H1 (cell line): ENCODE measurements around the gene MYO1D. TPM values are rescaled to one million over a fixed set of nuclear protein-coding genes. Genes with fewer than 3 reads are reported as not detected.
A peak's percentile ranks its signal among the peaks of the same experiment; 100 is the strongest.

Source experiments
- ATF2 ChIP-seq: IDR thresholded peaks from 2 replicates; pipeline ENCODE4 v1.6.1; 2012; ENCODE audit warnings: low read length, inconsistent platforms
- CBX5 ChIP-seq: fragments of 300-800, 300-1000 bp; sonication (generic); IDR thresholded peaks from 2 replicates; pipeline ENCODE4 v1.7.1; 2016; ENCODE audit warnings: antibody characterized with exemption, low read length, low read depth
- CBX8 ChIP-seq: fragments of 300-800, 300-1000 bp; sonication (generic); IDR thresholded peaks from 2 replicates; pipeline ENCODE4 v1.7.1; 2016; ENCODE audit warnings: low read depth, low read length, borderline replicate concordance
- CHD2 ChIP-seq: IDR thresholded peaks from 2 replicates; pipeline ENCODE4 v1.6.1; 2012; ENCODE audit warnings: low read length, improper control_type of control experiment
- CTBP2 ChIP-seq: IDR thresholded peaks from 2 replicates; pipeline ENCODE4 v1.7.0; 2011; ENCODE audit warnings: borderline replicate concordance, mild to moderate bottlenecking, moderate library complexity, mixed read lengths, low read length; ENCODE audit not compliant: insufficient read depth, insufficient read length
- E2F6 ChIP-seq: IDR thresholded peaks from 2 replicates; pipeline ENCODE4 v1.6.1; 2012; ENCODE audit warnings: inconsistent platforms
- GABPA ChIP-seq: IDR thresholded peaks from 2 replicates; pipeline ENCODE4 v1.6.1; 2011; ENCODE audit warnings: mild to moderate bottlenecking, low read length, moderate library complexity, borderline replicate concordance; ENCODE audit not compliant: insufficient read depth
- HDAC6 ChIP-seq: IDR thresholded peaks from one replicate; pipeline ENCODE4 v1.7.1; 2012; ENCODE audit warnings: low read depth, mild to moderate bottlenecking, inconsistent platforms, low read length, moderate library complexity
- JUN ChIP-seq: IDR thresholded peaks from 2 replicates; pipeline ENCODE4 v1.6.1; 2011; ENCODE audit warnings: low read depth, mild to moderate bottlenecking, improper control_type of control experiment, low read length
- JUND ChIP-seq: IDR thresholded peaks from 2 replicates; pipeline ENCODE4 v1.6.1; 2011; ENCODE audit warnings: mild to moderate bottlenecking, improper control_type of control experiment, low read length
- KDM4A ChIP-seq: IDR thresholded peaks from one replicate; pipeline ENCODE4 v1.7.1; 2012; ENCODE audit warnings: low read depth, mild to moderate bottlenecking, moderate library complexity, low read length, inconsistent platforms; ENCODE audit not compliant: severe bottlenecking
- MAFK ChIP-seq: IDR thresholded peaks from 2 replicates; pipeline ENCODE4 v1.6.1; 2012; ENCODE audit warnings: low read depth, mild to moderate bottlenecking, improper control_type of control experiment, low read length
- NRF1 ChIP-seq: IDR thresholded peaks from 2 replicates; pipeline ENCODE4 v1.6.1; 2011; ENCODE audit warnings: mild to moderate bottlenecking, low read depth, low read length, improper control_type of control experiment
- SIX5 ChIP-seq: IDR thresholded peaks from 2 replicates; pipeline ENCODE4 v1.6.1; 2011; ENCODE audit warnings: mild to moderate bottlenecking, low read depth, low read length
- TAF1 ChIP-seq: IDR thresholded peaks from 2 replicates; pipeline ENCODE4 v1.6.1; 2011; ENCODE audit warnings: mild to moderate bottlenecking, low read depth, low read length
- TBP ChIP-seq: IDR thresholded peaks from 2 replicates; pipeline ENCODE4 v1.6.1; 2011; ENCODE audit warnings: low read depth, low read length, improper control_type of control experiment
- ZNF274 ChIP-seq: IDR thresholded peaks from 2 replicates; pipeline ENCODE4 v1.7.0; 2012; ENCODE audit warnings: low read length, borderline replicate concordance; ENCODE audit errors: extremely low read depth
- polyA plus RNA-seq, 7 experiments: library from polyadenylated mRNA; depleted of rRNA in 3 of 7; stranded (reverse) in 5 of 7; unstranded in 2 of 7; fragments of >200 nt in 5 of 7; fragments of 200-250 nt in 2 of 7; gene quantifications; 1 replicate in 5 of 7; 2 replicates in 1 of 7; 4 replicates in 1 of 7; pipeline versions ENCODE4 v1.2.1 to v1.2.3, GENCODE V29; 2011 to 2013; ENCODE audit warnings: missing spikeins in 2 of 7, mixed read lengths in 2 of 7
- total RNA-seq: library from RNA; stranded (reverse); fragmentation: NEBNext Ultra II Directional; extraction: Animal tissue kit (Norgen Biotek cat#: 25700); gene quantifications from 2 replicates; pipeline ENCODE4 v1.2.1, GENCODE V29; 2021
- TF ChIP-seq, protein P1 (sequence below): IDR thresholded peaks from 2 replicates; pipeline ENCODE4 v1.6.1; 2012; ENCODE audit warnings: inconsistent platforms

MYO1D gene
- total and polyA plus RNA-seq, 2 of the 8 experiments (the other 6 are each of a cell fraction or from before 2014, with no cell fraction given) = 6.5 to 25.4 TPM

DNA sequence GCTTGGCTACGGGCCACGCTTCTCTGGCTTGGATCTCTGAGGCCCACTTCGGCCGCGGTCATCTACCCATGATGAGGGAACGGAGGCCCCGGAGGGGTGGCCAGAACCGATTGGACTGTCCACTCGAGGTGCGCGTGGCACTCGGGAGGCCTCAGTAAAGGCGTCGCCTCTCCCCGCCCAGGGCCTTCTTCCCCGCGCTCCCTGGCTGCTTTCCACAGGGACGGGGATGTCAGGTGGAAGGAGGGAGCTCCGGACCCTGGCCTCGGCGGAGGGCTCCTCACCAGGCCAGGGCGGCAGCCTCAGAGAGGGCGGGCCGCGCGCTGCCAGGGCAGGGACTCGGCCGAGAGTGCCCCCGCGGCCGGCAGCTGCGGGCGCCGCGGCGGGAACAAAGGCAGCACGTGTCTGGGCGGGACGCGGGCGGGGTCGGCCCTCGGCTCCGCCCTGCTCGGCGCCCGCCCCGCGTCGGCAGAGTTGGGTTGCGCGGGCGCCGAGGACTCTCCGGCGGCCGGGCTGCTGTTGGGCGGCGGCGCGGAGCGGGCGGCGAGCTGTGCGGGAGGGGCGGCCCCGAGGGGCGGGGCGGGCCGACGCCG lies 390.7 kb downstream of the MYO1D start (continued):
- TF ChIP-seq ATF2 (no peak), CHD2 (no peak), GABPA (no peak), KDM4A (peak; percentile 45), TAF1 (peak; percentile 65), ZNF274 (no peak), NRF1 (no peak), HDAC6 (no peak), CBX8 (no peak), JUND (no peak), TBP (0 out of 2 replicates have a peak, but pooled peaks have one; percentile 44), MAFK (no peak), SIX5 (no peak), CTBP2 (no peak), E2F6 (peak; percentile 63; the same call in 1 of the 2 replicates), JUN (no peak), CBX5 (no peak)
- TF ChIP-seq, protein P1, sequence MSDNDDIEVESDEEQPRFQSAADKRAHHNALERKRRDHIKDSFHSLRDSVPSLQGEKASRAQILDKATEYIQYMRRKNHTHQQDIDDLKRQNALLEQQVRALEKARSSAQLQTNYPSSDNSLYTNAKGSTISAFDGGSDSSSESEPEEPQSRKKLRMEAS = peak; percentile 88
